ENCODE measurements around the gene KXD1.

Gene KXD1

GRCh38 chr19:18566953-18567352, 9.3 kb downstream of the KXD1 start:
- no peak for TF ChIP-seq CTCF (IDR thresholded peaks at IDR 0.05; ENCODE audit: insufficient read depth, missing control alignments)
- DNase-seq (ENCODE audit: insufficient read length, low spot score) (no peak), FAIRE-seq (no peak)

- TF ChIP-seq CTCF (IDR thresholded peaks at IDR 0.05; ENCODE audit: insufficient read depth, missing control alignments): no peak
- FAIRE-seq (no peak), DNase-seq (ENCODE audit: insufficient read length, low spot score) (no peak)
Observed at GRCh38 chr19:18568367-18568766, 10.7 kb downstream of the KXD1 start.

GRCh38 chr19:18571564-18572344, 14.1 kb downstream of the KXD1 start, which contains the start of gene UBA52:
UBA52 (plus strand) TSS chr19:18571857; CDS start chr19:18573301, 1,444 bp downstream.
- peak; percentile 77 for DNase-seq (ENCODE audit: insufficient read length, low spot score)
- TF ChIP-seq CTCF (IDR thresholded peaks at IDR 0.05; ENCODE audit: insufficient read depth, missing control alignments): no peak
- no peak for FAIRE-seq

GRCh38 chr19:18574691-18575291, 17.1 kb downstream of the KXD1 start:
- no peak for DNase-seq (ENCODE audit: insufficient read length, low spot score)
- no peak for TF ChIP-seq CTCF (IDR thresholded peaks at IDR 0.05; ENCODE audit: insufficient read depth, missing control alignments)
- no peak for FAIRE-seq

GRCh38 chr19:18576383-18576782, 18.7 kb downstream of the KXD1 start:
- FAIRE-seq: no peak
- no peak for DNase-seq (ENCODE audit: insufficient read length, low spot score)
- no peak for TF ChIP-seq CTCF (IDR thresholded peaks at IDR 0.05; ENCODE audit: insufficient read depth, missing control alignments)

GRCh38 chr19:18577365-18577914, 19.8 kb downstream of the KXD1 start:
- FAIRE-seq: no peak
- no peak for DNase-seq (ENCODE audit: insufficient read length, low spot score)
- TF ChIP-seq CTCF (IDR thresholded peaks at IDR 0.05; ENCODE audit: insufficient read depth, missing control alignments): no peak

GRCh38 chr19:18580311-18580710, 22.6 kb downstream of the KXD1 start:
- no peak for TF ChIP-seq CTCF (IDR thresholded peaks at IDR 0.05; ENCODE audit: insufficient read depth, missing control alignments)
- no peak for FAIRE-seq
- DNase-seq (ENCODE audit: insufficient read length, low spot score): no peak

Measured in D721Med (cell line).